ENCODE results near the gene CACNG5.

Gene CACNG5, protein sequence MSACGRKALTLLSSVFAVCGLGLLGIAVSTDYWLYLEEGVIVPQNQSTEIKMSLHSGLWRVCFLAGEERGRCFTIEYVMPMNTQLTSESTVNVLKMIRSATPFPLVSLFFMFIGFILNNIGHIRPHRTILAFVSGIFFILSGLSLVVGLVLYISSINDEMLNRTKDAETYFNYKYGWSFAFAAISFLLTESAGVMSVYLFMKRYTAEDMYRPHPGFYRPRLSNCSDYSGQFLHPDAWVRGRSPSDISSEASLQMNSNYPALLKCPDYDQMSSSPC

DNA sequence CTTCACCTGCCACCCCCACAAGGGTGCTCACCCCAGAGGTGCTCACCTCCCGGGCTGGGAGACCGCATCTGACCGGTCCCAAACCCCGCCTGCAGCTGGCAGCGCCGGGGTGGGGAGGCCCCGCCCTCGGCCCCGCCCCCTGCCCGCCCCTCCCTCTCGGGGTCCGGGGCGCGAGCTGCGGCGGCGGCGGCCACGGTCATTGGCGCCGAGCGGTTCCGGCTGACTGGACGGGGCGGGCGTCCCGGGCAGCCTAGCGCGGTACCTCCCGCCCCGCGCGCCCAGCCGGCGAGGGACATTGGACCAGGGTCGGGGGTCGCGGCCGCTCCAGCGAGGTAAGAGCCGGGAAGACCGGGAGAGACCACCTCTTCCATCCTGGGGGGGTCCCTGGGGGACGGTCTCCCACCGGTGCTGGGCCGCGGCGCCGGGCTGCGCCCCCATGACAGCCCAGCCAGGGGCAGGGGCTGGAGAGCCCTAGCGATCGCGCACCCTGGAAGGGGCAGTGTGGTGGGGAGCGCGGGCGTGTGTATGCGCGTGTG lies at the start of gene CACNG5:
Gene CACNG5 (plus strand): TSS at position 199 of the 536 bp plus-strand sequence. CDS start 42,216 bp downstream, outside the sequence.
- DNase-seq = no peak

- no peak for DNase-seq
Observed at GRCh38 chr17:66786107-66786506, 48.8 kb upstream of the CACNG5 start.

DNA sequence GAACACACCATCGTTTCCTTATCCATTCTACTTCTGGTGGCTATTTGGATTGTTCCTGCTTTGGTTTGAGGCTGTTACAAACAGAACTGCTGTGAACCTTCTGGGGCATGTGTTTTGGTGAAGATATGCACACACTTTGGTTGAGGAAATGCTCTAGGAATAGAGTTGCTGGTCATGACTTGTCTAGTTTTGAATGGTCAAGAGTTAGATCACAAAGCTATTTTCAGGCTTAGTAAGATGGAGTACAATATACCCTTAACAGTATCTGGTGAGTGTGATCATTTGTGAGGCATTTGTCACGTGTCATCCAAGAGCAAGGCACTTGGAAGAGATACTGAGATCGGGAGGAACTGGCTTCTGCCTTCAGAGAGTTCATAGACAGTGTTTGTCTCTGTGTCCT lies 47.0 kb upstream of the CACNG5 start:
- no peak for DNase-seq

DNA sequence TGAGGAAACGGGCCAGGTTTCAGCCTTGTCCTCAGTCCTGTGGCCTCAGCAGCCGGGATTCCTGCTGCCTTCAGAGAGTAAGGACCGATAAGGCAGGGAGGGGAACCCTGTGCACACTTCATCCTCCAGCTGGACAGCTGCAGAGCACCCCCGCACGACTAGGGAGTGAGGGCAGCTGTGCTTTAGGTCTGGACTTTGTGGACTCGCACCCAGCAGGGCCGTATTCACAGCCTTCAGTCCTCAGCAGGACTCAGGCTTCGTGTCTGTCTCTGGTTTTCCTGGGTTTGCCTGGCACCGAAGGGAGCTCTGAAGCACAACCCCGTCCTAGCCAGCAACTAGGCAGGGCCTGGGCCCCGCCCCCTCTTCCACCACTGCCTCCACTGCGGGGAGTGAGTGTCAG lies 45.8 kb upstream of the CACNG5 start:
- no peak for DNase-seq

GRCh38 chr17:66789961-66790437 lies 44.9 kb upstream of the CACNG5 start:
- DNase-seq = no peak

DNA sequence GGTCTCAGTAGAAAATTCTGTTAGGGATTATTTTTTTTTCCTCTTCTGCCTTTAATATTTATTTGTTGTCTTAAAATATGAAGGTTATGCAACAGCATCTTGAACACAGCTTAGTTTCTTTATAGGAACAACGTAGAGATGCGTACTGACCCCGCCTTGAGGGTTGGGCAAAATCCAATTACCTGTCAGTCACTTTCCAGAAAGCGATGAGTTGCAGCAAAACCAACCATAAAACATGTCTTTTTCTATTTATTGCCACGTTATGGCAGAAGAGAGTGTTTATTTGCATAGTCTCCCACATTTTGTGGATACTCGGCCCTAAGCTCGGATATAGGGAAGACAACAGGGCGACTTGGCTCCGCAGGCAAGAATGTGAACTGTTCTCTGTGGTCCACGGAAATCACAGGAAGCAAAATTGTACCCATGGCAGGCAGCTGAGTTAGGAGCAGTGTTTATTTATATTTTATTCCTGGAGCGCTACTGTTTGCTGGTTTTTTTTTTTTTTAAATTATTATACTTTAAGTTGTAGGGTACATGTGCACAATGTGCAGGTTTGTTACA lies 44.3 kb upstream of the CACNG5 start:
- no peak for DNase-seq

DNA sequence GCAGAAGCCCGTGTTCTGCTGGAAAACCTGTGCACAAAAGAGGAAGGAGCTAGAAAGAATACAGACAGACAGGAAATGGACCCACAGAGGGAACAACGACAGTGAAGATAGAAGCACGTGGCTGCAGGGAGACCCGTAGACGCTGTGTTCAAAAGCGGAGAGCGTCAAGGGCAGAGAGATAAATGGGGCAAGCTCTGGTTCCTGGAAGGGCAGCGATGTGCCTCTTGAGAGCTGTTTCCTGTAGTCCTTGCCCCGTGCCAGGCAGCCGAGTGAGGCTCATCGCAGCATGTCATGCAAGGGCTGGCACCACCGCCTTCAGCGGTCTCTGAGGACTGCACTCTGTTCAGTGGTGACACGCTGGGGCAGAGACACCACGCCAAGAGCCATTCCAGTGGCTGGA lies 43.6 kb upstream of the CACNG5 start:
- DNase-seq = no peak

- DNase-seq = no peak
Observed at GRCh38 chr17:66793814-66794213, 41.1 kb upstream of the CACNG5 start.

DNA sequence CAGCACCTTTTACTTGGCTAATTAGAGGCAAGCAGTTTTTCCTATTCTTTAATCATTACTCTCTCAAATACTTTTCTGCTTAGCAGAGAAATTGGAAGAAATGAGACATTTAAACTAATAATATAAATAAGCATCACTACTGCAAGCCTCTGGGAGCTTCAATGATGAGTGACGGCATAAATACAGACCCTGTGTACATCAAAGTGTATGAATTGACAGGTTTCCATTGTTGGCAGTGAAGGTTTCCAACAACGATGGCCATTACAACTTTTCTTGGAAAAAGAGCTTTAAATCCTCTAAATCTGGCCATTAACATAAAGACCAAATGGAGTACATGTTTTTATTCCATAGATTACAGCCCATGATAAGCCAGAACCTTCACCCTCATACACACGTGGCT lies 39.4 kb upstream of the CACNG5 start:
- no peak for DNase-seq

DNA sequence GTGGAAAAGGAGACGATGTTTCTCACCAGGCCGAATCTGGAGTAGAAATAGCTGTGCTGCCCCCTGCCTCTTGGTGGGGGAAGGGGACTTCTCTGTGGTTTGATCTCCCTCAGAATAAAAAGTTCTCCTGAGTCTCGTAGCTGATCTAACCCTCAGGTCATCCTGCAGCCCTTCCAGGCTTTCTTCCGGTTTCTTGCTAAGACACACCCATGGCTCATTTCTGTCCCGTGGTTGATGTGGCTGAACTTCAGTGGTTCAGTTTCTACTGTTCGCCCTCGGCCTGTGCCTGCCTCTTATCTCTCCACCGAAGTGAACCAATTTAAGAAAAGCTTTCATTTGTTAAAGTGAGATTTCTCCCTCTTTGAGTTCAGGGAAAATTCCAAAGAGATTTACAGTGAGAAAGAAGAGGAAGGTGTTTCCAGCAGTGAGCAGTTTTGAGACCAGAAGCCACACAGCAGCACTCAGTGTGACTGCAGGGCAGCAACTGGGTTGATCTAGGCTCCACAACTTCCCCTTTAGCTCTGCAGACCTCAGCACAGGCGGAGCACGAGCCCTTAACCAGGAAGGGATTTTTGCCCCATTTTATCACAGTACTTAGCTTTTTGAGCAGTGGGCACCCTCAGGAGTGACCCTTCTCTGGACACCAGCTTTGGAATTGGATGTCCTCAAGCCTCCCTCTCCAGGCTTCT lies 34.9 kb upstream of the CACNG5 start:
- DNase-seq = no peak

- no peak for DNase-seq
Observed at GRCh38 chr17:66803474-66803951, 31.4 kb upstream of the CACNG5 start.

- no peak for DNase-seq
Observed at GRCh38 chr17:66805567-66805966, 29.4 kb upstream of the CACNG5 start.

- no peak for DNase-seq
Observed at GRCh38 chr17:66807182-66807581, 27.7 kb upstream of the CACNG5 start.

- no peak for DNase-seq
Observed at GRCh38 chr17:66809408-66809807, 25.5 kb upstream of the CACNG5 start.

DNA sequence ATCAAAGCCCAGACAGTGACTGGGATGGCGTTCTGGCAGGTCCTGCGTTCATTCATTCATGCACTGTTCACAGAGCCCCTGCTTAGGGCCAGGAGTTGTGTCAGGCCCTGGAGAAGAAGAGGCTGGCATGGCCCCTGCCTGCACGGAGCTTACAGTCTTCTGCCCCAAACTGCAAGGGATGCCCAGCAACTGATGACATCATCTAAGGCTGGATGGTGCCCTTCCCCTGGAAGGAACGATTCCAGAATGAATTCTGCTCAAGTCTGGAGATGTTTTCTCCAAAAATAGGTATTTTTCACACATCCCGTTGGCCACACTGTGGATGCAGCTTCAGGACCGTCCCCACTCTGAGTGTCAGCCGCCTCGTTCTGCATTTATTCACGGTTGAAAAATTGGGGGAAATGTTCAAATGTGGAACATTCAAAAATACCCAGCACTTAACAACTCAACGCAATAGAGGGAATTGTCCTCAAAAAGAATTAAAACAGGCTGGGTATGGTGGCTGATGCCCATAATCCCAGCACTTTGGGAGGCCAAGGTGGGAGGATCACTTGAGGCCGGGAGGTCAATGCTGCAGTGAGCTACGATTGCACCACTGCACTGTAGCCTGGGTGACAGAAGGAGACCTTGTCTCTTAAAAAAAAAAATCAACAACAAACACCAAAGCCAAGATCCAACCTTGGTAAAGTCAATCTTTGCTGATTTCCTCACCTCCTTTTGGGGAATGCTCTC lies 23.8 kb upstream of the CACNG5 start:
- no peak for DNase-seq

- no peak for DNase-seq
Observed at GRCh38 chr17:66811683-66812054, 23.2 kb upstream of the CACNG5 start.

GRCh38 chr17:66812571-66812970 lies 22.3 kb upstream of the CACNG5 start:
- no peak for DNase-seq

- no peak for DNase-seq
Observed at GRCh38 chr17:66813296-66813695, 21.6 kb upstream of the CACNG5 start.

GRCh38 chr17:66814026-66814425 lies 20.9 kb upstream of the CACNG5 start:
- no peak for DNase-seq

- DNase-seq = no peak
Observed at GRCh38 chr17:66814570-66814969, 20.3 kb upstream of the CACNG5 start.

- no peak for DNase-seq
Observed at GRCh38 chr17:66817750-66818149, 17.2 kb upstream of the CACNG5 start.

GRCh38 chr17:66819466-66819865 lies 15.5 kb upstream of the CACNG5 start:
- DNase-seq = no peak

DNA sequence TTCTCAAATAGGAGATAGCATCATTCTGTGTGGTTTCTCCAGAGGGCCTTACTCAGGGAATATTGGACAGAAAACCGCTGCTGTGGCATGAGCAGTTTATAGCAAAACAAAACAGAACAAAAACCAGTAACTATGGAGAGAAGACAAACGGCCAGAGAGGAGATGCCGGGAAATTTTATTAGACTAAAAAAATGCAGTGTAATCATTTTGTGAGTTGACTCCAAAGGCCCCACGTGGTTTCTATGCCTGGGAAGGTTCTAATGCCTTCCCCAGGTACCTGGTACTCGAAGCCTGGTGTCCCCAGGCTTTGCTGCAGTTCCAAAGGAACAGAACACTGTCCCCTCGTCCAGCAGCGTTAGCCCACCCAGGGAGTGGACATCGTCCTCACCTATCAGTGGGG lies 12.9 kb upstream of the CACNG5 start:
- DNase-seq = no peak
